AG10803 (cell line): ENCODE data around the gene AGPS.

ENCODE experiments used
- DNase-seq: peaks from one replicate; pipeline ENCODE4 v3.0.0; 2010; ENCODE audit warnings: low read depth
- H3K4me3 ChIP-seq: 2 replicates; pipeline ENCODE4 v1.5.1; 2011; ENCODE audit warnings: mild to moderate bottlenecking, low read length, control low read depth
- CTCF ChIP-seq: conservative IDR thresholded peaks from 2 replicates; pipeline ENCODE4 v1.5.1; 2011; ENCODE audit warnings: mild to moderate bottlenecking, low read length, control low read depth, inconsistent platforms

Gene AGPS

GRCh38 chr2:177568893-177569292 lies 176.3 kb downstream of the AGPS start:
- H3K4me3 ChIP-seq = no peak overlapping the region
- TF ChIP-seq CTCF = no peak
- peak; percentile 50 for DNase-seq

- no peak for TF ChIP-seq CTCF
- no peak overlapping the region for H3K4me3 ChIP-seq
- peak; percentile 64 for DNase-seq
These were observed 179.7 kb downstream of the AGPS start for GRCh38 chr2:177572236-177572671.

- H3K4me3 ChIP-seq = no peak overlapping the region
- TF ChIP-seq CTCF = no peak
- DNase-seq = peak; percentile 22
These were observed 180.5 kb downstream of the AGPS start for GRCh38 chr2:177573120-177573519.

- TF ChIP-seq CTCF = no peak
- H3K4me3 ChIP-seq = no peak overlapping the region
- no peak for DNase-seq
These were observed 181.8 kb downstream of the AGPS start for GRCh38 chr2:177574356-177574755.

GRCh38 chr2:177575358-177575757 lies 182.8 kb downstream of the AGPS start:
- H3K4me3 ChIP-seq = no peak overlapping the region
- no peak for TF ChIP-seq CTCF
- no peak for DNase-seq

GRCh38 chr2:177577075-177577474 lies 184.5 kb downstream of the AGPS start:
- DNase-seq = no peak
- H3K4me3 ChIP-seq = no peak overlapping the region

GRCh38 chr2:177578454-177578853 lies 185.9 kb downstream of the AGPS start:
- H3K4me3 ChIP-seq = no peak overlapping the region
- no peak for TF ChIP-seq CTCF
- DNase-seq = no peak

More at GRCh38 chr2:177577075-177577474, 184.5 kb downstream of the AGPS start:
- no peak for TF ChIP-seq CTCF
